Hepatocyte (in vitro differentiated cells): Measurements from ENCODE around the gene PLXNA2.

ENCODE experiments used
- CTCF ChIP-seq: fragments of 200-600 bp; sonication (generic); IDR thresholded peaks from 2 replicates; pipeline ENCODE4 v1.5.1; 2016; ENCODE audit warnings: antibody characterized with exemption, mild to moderate bottlenecking; ENCODE audit not compliant: poor library complexity
- EZH2 ChIP-seq: fragments of 200-600 bp; sonication (generic); IDR thresholded peaks from 2 replicates; pipeline ENCODE4 v1.6.1; 2016; ENCODE audit warnings: antibody characterized with exemption, mild to moderate bottlenecking, borderline replicate concordance
- EZH2phosphoT487 ChIP-seq: fragments of 200-600 bp; sonication (generic); IDR thresholded peaks from one replicate; pipeline ENCODE4 v1.6.1; 2018; ENCODE audit warnings: antibody characterized with exemption, mild to moderate bottlenecking, low read depth, moderate library complexity; ENCODE audit not compliant: unreplicated experiment, severe bottlenecking

GRCh38 chr1:208100106-208100505 lies 144.1 kb downstream of the PLXNA2 start:
- no peak for TF ChIP-seq EZH2
- no peak for TF ChIP-seq CTCF
- TF ChIP-seq EZH2phosphoT487, result no peak
